ENCODE measurements around the gene CIROP. TPM values are rescaled to one million over a fixed set of nuclear protein-coding genes. Genes with fewer than 3 reads are reported as not detected.
A peak's percentile ranks its signal among the peaks of the same experiment; 100 is the strongest.

Gene CIROP
- total RNA-seq, 6 donors from 2014 or later: not detected

DNA sequence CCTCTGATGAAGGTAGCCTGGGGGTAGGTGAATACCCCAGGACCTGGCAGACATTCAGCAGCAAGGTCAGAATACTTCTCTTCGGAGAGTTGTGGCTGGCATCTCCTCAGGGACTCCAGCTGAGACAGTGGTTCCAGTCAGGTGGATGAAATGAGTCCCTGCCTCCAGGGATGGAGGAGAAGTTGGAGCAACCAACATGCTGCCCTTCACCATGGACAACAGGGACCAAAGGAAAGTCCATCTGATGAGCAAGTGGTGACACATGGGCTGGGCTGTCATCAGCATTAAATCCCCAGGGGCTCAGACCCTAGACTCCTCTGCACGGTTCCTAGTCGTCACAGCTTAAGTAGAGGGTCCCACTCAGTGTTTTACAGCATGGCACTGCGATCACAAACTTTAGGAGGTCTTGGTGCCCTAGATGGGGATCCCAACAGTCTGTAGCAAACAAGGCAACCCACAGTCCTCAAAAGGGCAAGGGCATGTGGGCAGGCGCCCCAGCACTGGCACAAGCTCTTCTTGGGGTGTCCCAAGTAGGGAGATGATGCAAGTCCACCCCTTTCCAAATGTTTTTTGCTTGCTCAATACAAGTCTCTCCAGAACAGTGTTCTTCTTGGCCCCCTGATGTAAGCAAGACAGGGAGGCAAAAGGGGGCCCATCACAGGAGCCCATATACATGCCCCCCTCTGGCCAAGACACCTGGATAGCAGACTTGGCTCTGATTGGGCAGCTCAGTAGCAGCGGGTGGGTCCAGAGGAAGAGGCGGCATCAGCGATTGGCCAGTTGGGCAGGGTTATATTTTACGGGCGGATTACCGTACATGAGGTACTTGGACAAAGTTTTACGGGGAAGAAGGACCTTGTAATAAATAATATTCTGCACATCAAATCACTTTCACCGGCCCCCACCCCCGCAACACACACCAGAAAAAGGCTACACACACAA is 36.7 kb downstream of the CIROP start:
- TF ChIP-seq, protein P1, sequence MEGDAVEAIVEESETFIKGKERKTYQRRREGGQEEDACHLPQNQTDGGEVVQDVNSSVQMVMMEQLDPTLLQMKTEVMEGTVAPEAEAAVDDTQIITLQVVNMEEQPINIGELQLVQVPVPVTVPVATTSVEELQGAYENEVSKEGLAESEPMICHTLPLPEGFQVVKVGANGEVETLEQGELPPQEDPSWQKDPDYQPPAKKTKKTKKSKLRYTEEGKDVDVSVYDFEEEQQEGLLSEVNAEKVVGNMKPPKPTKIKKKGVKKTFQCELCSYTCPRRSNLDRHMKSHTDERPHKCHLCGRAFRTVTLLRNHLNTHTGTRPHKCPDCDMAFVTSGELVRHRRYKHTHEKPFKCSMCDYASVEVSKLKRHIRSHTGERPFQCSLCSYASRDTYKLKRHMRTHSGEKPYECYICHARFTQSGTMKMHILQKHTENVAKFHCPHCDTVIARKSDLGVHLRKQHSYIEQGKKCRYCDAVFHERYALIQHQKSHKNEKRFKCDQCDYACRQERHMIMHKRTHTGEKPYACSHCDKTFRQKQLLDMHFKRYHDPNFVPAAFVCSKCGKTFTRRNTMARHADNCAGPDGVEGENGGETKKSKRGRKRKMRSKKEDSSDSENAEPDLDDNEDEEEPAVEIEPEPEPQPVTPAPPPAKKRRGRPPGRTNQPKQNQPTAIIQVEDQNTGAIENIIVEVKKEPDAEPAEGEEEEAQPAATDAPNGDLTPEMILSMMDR (IDR thresholded peaks at IDR 0.05): no peak
- TF ChIP-seq EP300 (IDR thresholded peaks at IDR 0.05) (no peak), POLR2A (IDR thresholded peaks at IDR 0.05) (no peak), POLR2AphosphoS5 (IDR thresholded peaks at IDR 0.05) (no peak)
- Histone ChIP-seq H3K4me1 (peaks cover 17 to 43% (median 34%) of the 10 kb centered on the region in 4 donors), H3K4me3 (no peak overlapping the region), H3K36me3 (peaks cover 24 to 74% (median 66%) of the 10 kb centered on the region in 4 donors), H3K27ac (peak overlapping the region in 2 of 4 donors; percentile 34 to 85), H3K27me3 (no peaks in the 10 kb centered on the region), H3K9me3 (no peaks in the 10 kb centered on the region)
- DNase-seq (peak in 1 of 2 donors; percentile 12), ATAC-seq (ENCODE audit: low FRiP score in 2 of 2) (no peak)
- 82 to 85% methylated on average over 12 to 14 of the region's 14 CpGs for WGBS, 2 donors

DNA sequence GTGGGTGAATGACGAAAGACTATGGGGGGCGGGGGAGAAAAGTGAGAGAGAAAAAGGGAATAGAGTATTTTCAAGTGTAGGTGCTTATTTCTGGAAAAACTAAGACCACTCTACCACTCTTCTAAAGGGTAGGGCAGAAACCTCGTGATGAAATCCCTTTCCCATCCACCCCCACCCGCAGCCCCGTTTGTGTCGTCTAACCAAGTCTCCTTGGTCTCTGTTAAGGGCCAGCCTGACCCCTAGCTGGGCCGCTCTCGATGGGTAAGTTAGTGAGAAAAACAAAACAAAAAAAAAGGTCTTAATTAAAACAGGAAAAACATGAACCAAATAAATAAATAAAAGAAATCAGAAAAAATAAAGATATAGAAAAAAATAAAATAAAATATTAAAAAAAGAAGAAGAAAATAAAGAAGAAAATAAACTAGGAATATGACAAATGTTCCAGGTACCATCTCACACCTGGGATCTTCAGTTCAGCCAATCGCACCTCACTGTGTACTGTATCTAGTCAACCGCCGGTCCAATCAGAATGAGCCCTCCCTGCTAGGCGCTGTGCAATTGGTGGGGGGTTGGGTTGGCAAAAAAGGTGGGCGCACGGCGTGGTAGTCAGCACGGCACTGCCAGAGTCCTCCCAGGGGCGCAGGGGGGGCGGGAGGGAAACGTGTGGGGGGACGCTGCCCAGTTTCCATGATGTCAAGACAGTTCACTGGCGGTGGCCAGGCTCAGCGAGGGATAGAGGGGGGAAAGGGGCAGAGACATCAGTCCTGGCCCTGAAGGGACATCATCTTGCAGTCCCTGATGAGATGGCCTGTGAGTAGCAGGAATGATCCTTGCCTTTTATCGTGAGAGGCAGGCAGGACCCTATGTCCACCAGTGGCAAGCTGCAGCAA is 37.7 kb downstream of the CIROP start:
- peak; percentile 12 to 34 for DNase-seq
- Histone ChIP-seq H3K4me1 (peaks cover 22 to 41% (median 34%) of the 10 kb centered on the region in 4 donors), H3K36me3 (peaks cover 26 to 75% (median 67%) of the 10 kb centered on the region in 4 donors), H3K9me3 (no peaks in the 10 kb centered on the region), H3K27ac (peak overlapping the region in 1 of 4 donors; percentile 17), H3K27me3 (no peaks in the 10 kb centered on the region), H3K4me3 (no peak overlapping the region)
- 90 to 91% methylated on average over 22 to 23 of the region's 23 CpGs for WGBS, 2 donors
- ATAC-seq (ENCODE audit: low FRiP score in 2 of 2): no peak
- no peak for TF ChIP-seq EP300 (IDR thresholded peaks at IDR 0.05)
- TF ChIP-seq, protein P1 (IDR thresholded peaks at IDR 0.05): no peak
- TF ChIP-seq POLR2A (IDR thresholded peaks at IDR 0.05): no peak
- no peak for TF ChIP-seq POLR2AphosphoS5 (IDR thresholded peaks at IDR 0.05)

DNA sequence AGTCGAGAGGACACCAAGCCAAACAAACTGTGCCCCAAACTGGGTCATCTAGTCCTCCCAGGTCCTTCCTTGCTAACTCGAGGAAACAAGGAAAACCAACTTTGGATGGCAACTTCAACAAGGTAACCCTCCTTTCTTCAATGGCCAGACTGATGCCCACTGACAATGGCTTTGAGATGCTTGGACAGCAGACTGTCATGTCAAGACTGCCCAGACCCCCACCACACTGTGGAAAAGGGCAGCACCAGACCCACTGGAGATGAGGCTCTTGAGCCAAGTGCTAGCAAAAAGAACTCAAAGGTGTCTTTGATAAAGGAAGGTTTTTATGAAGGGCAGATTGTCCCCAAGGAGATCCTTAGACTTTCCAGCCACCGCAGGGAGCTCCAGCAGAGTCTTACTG is 38.4 kb downstream of the CIROP start:
- TF ChIP-seq POLR2AphosphoS5 (IDR thresholded peaks at IDR 0.05) (no peak), EP300 (IDR thresholded peaks at IDR 0.05) (no peak), POLR2A (IDR thresholded peaks at IDR 0.05) (no peak)
- TF ChIP-seq, protein P1 (IDR thresholded peaks at IDR 0.05): no peak
- no peak for ATAC-seq (ENCODE audit: low FRiP score in 2 of 2)
- no peaks in the 10 kb centered on the region for H3K27me3 ChIP-seq
- DNase-seq: peak in 1 of 2 donors; percentile 12
- 79 to 84% methylated on average over 3 of the region's 3 CpGs for WGBS, 2 donors
- peak overlapping the region in 1 of 4 donors; percentile 17 for H3K27ac ChIP-seq
- H3K36me3 ChIP-seq: peaks cover 30 to 82% (median 72%) of the 10 kb centered on the region in 4 donors
- no peak overlapping the region for H3K4me3 ChIP-seq
- H3K9me3 ChIP-seq: no peaks in the 10 kb centered on the region
- peaks cover 18 to 36% (median 31%) of the 10 kb centered on the region in 4 donors for H3K4me1 ChIP-seq

DNA sequence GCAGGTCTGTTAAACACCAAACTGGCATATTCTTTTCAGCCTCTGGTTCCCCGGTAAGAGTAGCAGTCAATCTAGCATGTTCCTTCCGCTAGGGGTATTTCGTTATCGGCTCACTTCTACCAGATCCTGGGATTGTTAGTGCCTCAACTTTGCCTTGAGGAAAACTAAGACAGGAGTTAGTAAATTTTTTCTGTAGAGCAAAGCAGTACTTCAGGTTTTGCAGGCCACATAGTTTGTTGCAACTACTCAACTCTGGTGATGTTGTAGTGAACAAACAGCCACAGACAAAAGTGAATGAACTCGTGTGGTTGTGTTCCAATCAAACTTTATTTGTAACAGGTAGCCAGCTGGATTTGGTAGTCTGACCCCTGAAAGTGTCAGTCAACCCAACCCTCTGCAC is 41.2 kb downstream of the CIROP start:
- ATAC-seq (ENCODE audit: low FRiP score in 2 of 2) (no peak), DNase-seq (no peak)
- Histone ChIP-seq H3K9me3 (no peaks in the 10 kb centered on the region), H3K27ac (no peak overlapping the region), H3K4me1 (peaks cover 9 to 11% (median 10%) of the 10 kb centered on the region in 4 donors), H3K4me3 (no peak overlapping the region), H3K36me3 (peaks cover 48 to 100% (median 95%) of the 10 kb centered on the region in 4 donors), H3K27me3 (no peaks in the 10 kb centered on the region)
- WGBS, 2 donors: 92 to 95% methylated on average over 5 of the region's 5 CpGs
- TF ChIP-seq EP300 (IDR thresholded peaks at IDR 0.05): no peak
- TF ChIP-seq, protein P1 (IDR thresholded peaks at IDR 0.05): no peak
- TF ChIP-seq POLR2A (IDR thresholded peaks at IDR 0.05): no peak
- no peak for TF ChIP-seq POLR2AphosphoS5 (IDR thresholded peaks at IDR 0.05)

All from upper lobe of left lung (tissue), 6 donors.